HG03175 (cell line): ENCODE results near the gene SLC5A5.
A peak's percentile ranks its signal among the peaks of the same experiment; 100 is the strongest.
"Not testable (repeated sequence)": the region's sequence is repeated elsewhere in the genome, so short reads cannot be mapped to it uniquely, and the experiment has no call there.

Experiments used
- ATAC-seq: cut with Tn5 transposase; IDR thresholded peaks from one replicate; pipeline ENCODE4 v1.9.1; 2021; ENCODE audit warnings: mild to moderate bottlenecking, moderate library complexity; ENCODE audit not compliant: unreplicated experiment

The SLC5A5 gene

DNA sequence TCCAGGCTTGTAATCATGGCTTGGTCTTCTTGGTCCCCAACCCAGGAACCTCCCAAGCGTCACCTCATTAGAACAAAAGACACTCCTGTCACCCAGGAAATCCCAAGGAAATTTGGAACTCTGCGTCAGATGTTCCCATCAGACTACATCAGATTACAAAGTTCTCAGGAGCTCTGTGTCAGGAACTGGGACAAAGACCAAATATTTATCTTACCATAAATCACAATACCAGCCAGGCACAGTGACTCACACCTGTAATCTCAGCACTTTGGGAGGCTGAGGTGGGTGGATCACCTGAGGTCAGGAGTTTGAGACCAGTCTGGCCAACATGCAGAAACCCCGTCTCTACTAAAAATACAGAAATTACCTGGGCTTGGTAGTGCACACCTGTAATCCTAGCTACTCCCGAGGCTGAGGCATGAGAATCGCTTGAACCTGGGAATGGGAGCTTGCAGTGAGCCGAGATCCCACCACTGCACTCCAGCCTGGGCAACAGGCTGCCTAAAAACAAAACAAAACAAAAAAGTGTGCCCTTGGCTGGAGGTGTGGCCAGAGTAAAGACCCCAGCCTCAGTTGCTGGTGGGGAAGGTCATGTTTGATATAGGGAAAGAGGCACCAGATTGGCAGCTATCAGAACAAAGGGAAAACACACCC, 44.3 kb downstream of the SLC5A5 start:
- ATAC-seq: no peak

DNA sequence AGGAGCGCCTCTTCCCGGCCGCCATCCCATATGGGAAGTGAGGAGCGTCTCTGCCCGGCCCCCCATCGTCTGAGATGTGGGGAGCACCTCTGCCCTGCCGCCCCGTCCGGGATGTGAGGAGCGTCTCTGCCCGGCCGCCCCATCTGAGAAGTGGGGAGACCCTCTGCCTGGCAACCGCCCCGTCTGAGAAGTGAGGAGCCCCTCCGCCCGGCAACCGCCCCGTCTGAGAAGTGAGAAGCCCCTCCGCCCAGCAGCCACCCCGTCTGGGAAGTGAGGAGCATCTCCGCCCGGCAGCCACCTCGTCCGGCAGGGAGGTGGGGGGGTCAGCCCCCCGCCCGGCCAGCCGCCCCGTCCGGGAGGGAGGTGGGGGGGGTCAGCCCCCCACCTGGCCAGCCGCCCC, 46.4 kb downstream of the SLC5A5 start:
- not testable (repeated sequence) for ATAC-seq

DNA sequence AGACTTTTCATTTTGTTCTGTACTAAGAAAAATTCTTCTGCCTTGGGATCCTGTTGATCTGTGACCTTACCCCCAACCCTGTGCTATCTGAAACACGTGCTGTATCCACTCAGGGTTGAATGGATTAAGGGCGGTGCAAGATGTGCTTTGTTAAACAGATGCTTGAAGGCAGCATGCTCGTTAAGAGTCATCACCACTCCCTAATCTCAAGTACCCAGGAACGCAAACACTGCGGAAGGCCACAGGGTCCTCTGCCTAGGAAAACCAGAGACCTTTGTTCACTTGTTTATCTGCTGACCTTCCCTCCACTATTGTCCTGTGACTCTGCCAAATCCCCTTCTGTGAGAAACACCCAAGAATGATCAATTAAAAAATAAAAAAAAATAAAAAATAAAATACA, 47.4 kb downstream of the SLC5A5 start:
- not testable (repeated sequence) for ATAC-seq

DNA sequence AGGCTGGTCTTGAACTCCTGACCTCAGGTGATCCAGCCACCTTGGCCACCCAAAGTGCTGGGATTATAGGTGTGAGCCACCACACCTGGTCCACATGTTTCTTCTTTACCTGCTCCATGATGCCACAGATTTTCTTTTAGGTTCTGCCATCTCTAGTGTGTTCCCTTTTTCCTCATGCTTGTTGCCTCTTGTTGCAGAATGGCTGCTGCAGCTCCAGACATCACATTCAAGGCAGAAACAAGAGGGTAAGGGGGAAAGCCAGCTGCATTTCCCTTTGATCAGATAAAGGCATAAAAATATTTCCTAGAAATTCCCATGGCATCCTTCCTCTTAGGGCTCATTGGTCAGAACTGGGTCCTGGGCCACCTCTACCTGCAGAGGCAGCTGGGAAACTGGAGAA, 48.8 kb downstream of the SLC5A5 start:
- no peak for ATAC-seq

DNA sequence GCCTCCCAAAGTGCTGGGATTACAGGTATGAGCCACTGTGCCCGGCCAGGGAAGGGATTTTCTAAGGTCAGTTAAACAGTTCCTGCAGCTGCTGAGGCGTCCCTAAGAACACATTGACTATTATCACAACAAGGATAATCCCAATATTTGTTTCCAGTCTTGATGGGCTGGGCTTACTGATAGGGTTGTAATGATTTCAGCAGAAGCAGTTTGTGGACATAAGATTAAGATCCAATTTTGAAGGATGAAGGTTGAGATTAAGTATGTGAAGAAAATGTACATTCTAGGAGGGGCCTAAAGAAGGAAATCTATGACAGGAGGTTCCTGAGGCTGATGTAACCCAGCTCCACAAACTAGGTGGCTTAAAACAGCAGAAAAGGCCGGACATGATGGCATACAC, 50.4 kb downstream of the SLC5A5 start:
- no peak for ATAC-seq

DNA sequence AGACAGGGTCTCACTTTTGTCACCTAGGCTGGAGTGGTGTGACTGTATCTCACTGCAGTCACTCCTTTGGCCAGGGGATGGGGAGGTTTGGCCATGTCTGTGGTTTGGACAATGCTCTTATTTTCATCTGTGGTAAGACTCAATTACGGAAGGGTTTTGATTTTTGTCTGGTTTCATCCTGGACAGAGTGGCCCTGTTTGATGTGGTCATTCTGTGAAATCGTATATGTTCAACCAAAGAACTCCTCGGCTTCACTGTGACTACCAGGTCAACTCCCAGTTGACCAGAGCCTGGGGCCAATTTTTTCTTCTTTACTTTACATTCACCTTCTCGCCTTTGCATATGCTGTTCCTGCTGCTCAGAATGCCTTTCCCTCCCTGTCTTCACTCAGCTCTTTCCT, 54.3 kb downstream of the SLC5A5 start:
- ATAC-seq: no peak

DNA sequence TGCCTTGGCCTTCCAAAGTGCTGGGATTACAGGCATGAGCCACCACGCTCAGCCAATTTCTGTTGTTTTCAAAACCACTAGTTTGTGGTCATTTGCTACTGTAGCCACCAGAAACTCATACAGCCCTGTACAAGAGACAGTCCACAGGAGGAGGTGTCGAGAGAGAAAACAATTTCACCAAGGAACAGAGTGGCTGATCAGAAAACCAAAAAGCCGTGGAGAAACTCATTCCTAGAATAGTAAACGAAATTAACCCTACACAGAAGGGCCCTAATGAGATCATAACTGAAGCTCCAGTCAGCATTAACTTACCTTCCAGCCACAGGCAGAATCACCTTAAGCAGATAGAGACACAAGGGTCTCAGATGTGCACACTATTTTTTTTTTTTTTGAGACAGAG, 57.3 kb downstream of the SLC5A5 start:
- ATAC-seq: no peak

DNA sequence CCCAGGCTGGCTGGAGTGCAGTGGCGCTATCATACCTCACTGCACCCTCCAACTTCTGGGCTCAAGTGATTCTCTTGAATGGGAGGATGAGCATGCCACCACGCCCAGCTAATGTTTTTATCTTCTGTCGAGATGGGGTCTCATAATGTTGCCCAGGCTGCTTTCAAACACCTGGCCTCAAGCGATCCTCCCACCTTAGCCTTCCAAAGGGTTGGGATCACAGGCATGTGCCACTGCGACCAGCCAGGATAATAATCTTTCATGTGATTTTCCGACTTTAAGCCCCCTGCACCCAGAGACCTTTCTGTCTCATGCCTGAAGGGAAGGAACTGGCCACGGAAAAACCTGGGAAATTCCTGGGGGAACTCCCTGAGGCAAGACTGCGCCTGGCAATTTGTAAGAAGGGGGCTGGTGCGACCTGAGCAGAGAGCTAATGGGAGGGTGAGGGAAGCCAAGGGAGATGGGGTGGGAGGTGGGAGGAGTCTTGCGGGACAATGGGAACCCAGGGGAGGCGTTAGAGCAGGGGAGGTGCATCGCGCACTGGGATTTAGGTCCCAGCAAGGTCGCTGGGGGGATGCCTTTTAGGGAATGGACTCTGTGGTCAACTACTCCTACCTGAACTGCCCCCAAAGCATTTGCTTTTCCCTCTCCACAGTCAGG, 59.9 kb downstream of the SLC5A5 start:
- no peak for ATAC-seq

DNA sequence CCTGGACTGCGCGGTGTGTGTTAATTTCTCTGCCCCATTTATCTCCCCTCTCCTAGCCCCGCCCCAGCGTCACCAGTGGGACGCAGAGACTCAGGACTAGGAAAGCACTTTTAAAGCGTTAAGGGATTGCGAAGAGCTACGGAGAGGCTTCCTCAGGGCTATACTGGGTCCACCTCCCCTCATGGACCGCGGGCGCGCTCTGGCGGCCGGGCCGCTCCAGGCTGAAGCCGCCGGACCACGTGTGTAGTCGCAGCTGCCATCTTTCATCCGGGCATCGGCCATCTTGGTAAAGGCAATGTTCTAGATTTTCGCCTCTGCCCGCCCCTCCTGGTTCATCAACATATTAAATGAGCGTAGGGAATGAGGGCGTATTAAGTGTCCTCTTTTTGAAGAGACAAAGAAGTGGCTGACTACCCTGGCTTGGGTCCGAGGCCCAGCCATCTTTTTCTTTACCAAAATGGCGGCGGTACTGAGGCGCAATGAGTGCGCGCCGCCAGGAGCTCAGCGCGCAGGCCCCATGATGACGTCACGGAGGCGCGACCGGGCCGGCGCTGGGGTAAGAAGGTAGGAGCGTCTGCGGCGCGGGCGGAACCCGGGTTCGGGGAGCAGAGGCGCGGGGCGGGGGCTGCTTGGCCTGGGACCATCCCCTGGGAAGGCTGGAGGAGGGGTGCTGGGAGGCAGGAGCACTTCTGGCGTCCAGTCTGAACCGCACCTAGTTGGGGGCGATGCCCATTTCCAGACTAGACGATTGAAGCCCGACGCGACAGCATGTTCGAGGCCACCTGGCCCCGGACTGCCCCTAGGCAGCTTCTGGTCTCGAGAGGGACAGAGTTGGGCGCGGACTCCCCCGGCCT, 61.0 kb downstream of the SLC5A5 start, which contains the start of gene CCDC124:
CCDC124 (plus strand) TSS at position 531 of the 854 bp plus-strand sequence. CDS start 3,406 bp downstream, outside the sequence.
- ATAC-seq: peak; percentile 87

DNA sequence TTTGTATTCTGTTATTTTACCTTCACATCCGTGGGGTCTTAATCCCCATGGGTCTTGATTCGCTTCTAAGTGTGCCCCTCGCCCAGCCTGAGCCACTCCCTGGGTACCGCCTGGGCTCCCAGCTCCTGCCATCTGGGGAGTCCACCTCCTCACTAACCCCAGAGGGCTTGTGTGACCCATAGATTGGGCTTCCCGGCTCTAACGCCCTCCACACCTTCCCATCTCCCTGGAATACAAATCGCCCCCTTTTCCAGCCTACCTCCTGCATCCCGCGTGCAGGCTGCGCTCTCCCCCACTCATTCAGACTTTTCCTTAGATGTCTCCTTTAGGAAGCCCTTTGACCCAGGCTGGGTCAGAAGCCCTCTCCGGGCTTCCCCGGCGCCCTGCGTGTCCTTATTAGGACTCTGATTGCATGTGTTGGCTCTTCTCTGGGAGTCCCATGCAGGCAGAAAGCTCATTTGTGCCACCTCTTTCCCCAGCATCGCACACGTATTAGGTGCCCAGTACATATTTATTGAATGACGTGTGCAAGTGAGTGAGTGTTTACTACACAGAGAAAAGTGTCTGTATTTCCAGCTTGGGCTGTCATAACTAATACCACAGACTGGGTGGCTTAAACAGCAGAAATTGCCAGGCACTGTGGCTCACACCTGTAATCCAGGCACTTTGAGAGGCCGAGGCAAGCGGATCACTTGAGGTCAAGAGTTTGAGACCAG, 61.8 kb downstream of the SLC5A5 start:
- no peak for ATAC-seq

DNA sequence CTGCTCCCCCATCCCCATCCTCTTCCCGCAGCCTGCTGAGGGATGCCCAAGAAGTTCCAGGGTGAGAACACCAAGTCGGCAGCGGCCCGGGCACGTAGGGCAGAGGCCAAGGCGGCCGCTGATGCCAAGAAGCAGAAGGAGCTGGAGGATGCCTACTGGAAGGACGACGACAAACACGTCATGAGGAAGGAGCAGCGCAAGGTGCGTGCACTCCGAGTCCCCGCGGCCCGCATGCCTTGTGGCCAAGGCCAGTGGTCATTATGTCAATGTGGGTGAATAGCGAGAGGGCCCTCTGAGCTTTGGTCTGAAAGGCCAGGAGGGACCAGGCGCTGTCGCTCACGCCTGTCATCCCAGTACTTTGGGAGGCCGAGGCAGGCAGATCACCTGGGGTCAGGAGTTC, 64.6 kb downstream of the SLC5A5 start:
- ATAC-seq: no peak

DNA sequence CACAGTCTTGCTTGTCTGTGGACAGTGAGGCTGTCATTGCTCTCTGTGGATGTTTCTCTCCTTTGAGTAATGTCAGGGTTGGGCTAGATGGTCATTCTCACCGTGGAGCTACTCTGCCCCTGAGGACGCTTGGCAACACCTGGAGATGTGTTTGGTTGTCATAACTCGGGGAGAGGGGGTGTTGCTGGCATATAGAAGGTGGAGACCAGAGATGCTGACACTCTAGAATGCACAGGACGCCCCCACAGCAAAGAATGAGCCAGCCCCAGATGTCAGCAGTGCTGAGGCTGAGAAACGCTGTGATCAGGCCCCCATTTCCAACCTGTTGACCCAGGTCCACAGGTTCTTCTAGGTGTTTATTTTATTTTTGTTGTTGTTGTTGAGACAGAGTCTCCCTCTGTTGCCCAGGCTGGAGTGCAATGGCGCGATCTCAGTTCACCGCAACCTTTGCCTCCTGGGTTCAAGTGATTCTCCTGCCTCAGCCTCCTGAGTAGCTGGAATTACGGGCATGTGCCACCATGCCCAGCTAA, 65.7 kb downstream of the SLC5A5 start:
- no peak for ATAC-seq

DNA sequence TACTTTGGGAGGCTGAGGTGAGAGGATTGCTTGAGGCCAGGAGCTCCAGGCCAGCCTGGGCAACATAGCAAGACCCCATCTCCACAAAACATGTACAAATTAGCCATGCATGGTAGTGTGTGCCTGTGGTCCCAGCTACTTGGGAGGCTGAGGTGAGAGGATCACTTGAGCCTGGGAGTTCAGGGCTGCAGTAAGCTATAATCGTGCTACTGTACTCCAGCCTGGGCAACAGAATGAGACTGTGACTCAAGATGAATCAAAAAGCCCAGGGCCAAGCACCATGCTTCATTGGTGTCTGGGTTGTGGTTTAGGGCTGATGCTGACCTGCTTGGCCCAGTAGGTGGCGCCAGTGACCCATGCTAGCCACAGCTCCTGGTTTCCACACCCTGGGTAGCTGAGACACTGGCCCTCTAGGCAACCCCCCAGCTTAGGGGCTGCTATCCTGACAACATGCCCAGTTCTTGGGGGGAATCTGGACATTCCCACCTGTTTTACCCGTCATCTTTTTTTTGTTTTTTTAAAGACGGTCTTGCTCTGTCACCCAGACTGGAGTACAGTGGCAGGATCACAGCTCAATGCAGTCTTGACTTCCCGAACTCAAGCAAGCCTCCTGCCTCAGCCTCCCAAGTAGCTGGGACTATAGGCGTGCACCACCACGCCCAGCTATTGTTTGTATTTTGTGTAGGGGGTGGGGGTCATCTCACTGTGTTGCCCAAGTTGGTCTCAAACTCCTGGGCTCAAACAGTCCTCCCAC, 66.5 kb downstream of the SLC5A5 start:
- ATAC-seq: no peak

DNA sequence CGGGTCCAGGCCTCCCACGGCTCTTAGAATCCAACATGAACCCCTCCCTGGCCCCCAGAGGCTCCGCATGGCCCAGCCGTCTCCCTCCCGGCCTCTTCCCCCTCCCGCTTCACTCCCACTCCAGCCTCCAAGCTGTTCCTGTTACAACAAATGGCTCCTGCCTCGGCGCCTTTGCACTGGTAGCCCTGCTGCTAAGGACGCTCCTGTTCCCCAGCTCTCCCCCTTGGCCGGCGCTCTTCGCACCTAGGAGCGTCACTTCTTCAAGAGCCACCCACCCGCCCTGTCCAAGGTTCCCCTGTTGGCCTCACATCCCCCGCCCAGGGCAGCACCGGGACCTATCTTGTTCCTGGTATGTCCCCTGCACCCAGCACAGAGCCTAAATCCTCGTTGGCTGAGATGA, 70.4 kb downstream of the SLC5A5 start:
- ATAC-seq: no peak

DNA sequence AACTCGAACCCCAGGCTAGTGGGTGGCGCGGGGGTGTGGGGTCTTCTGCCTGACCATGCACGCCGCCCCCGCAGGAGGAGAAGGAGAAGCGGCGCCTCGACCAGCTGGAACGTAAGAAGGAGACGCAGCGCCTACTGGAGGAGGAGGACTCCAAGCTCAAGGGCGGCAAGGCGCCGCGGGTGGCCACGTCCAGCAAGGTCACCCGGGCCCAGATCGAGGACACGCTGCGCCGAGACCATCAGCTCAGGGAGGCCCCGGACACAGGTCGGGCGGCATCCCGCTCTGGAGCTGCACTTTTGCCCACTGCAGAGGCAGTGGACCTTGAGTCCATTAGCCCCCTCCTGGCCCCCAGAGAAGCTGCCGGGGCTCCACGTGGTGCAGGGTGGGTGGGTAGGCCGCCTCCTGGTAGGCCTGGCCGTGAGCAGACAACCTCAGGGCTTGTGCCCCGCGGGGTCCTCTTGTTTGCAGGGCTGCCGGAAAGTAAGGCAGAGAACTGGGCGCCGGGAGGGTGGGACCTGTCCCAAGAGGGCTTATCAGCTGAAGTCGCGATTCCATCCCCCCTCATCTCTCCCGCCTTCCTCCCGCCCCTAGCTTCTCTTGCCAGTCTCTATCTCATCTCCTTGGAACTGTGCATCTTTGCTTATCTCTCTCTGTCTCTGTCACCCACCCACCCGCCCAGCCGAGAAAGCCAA, 71.0 kb downstream of the SLC5A5 start:
- no peak for ATAC-seq

DNA sequence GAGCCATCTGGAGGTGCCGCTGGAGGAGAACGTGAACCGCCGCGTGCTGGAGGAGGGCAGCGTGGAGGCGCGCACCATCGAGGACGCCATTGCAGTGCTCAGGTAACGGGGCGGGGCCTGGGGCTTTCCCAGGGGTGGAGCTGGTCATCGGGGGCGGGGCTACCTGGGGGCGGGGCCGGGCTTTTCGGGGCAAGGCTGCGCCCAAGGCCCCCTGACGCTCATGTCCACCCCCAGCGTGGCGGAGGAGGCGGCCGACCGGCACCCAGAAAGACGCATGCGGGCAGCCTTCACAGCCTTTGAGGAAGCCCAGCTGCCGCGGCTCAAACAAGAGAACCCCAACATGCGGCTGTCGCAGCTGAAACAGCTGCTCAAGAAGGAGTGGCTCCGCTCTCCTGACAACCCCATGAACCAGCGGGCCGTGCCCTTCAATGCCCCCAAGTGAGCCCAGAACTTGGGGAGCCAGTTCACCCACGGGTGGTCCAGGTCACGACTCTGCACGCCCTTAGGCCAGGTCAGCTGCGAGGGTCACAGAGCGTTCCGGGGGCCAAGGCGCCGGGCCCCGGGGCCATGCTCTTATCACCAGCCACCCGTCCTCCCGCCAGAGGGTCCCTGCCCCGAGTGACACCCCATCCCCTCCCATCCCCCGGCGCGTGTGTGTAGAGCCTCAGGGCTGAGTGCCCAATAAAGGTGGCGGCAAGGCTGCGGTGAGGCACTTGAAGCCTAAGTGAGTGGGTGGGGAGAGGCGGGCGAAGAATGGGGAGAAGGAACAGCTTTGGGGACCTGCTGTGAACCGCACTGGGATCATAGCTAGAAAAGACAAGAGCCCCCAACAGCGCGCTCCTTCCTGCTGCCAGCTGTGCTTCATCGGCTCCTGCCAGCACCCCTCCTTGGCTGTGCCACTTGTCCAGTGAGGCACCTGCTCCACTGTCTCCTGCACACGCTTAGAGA, 71.8 kb downstream of the SLC5A5 start:
- ATAC-seq: no peak

DNA sequence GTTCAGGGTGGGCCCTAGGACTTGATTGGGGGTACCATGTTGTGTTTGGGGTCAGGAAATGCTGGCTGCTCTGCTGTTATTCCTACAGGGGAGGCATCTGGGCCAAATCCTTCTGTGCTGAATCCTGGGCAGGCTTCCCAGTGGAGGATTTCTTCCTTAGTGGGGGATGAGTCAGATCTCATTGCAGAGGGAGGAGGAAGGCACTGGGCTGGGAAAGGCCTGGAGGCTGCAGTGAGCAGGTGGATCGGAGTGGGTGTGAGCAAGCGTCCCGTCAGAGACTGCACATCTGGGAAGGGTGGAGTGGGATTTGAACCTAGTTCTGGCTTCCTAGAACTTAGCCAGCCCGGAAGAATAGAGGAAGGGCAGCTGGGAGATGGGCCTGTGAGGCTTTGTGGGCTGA, 72.6 kb downstream of the SLC5A5 start:
- ATAC-seq: no peak
